Loucy (cell line): ENCODE results near the gene WIPF2.

Source experiments
- H2AFZ ChIP-seq: fragments of 200-600 bp; sonication (generic); 2 replicates; pipeline ENCODE4 v1.6.0; 2016; ENCODE audit warnings: antibody characterized with exemption, mild to moderate bottlenecking, low read length, moderate library complexity
- H3F3A ChIP-seq: fragments of 200-600 bp; 2 replicates; pipeline ENCODE4 v1.6.0; 2016; ENCODE audit warnings: antibody characterized with exemption, low read depth, mild to moderate bottlenecking
- H3K27me3 ChIP-seq: fragments of 200-600 bp; sonication (generic); 2 replicates; pipeline ENCODE4 v1.6.1; 2014; ENCODE audit warnings: low read length, mild to moderate bottlenecking; ENCODE audit not compliant: insufficient read depth, poor library complexity, severe bottlenecking
- H3K36me3 ChIP-seq: fragments of 200-600 bp; sonication (generic); 2 replicates; pipeline ENCODE4 v1.6.1; 2016; ENCODE audit warnings: low read length; ENCODE audit not compliant: insufficient read depth
- H3K4me1 ChIP-seq: fragments of 200-600 bp; sonication (generic); 2 replicates; pipeline ENCODE4 v1.5.1; 2014; ENCODE audit warnings: low read length, mild to moderate bottlenecking; ENCODE audit not compliant: insufficient read depth, poor library complexity, severe bottlenecking
- H3K4me2 ChIP-seq: fragments of 200-600 bp; sonication (generic); 2 replicates; pipeline ENCODE4 v1.6.0; 2014; ENCODE audit warnings: antibody characterized with exemption, low read length, low read depth, mild to moderate bottlenecking; ENCODE audit not compliant: poor library complexity, severe bottlenecking
- H3K4me3 ChIP-seq: fragments of 200-600 bp; sonication (generic); 2 replicates; pipeline ENCODE4 v1.5.1; 2014; ENCODE audit warnings: low read length, mild to moderate bottlenecking, mixed read lengths; ENCODE audit not compliant: poor library complexity, severe bottlenecking
- H3K79me2 ChIP-seq: fragments of 200-600 bp; sonication (generic); 2 replicates; pipeline ENCODE4 v1.6.1; 2014; ENCODE audit warnings: low read length; ENCODE audit not compliant: insufficient read depth
- H3K9ac ChIP-seq: fragments of 200-600 bp; sonication (generic); 2 replicates; pipeline ENCODE4 v1.6.0; 2014; ENCODE audit warnings: mild to moderate bottlenecking, low read depth, low read length, moderate library complexity; ENCODE audit not compliant: poor library complexity, severe bottlenecking
- H3K9me2 ChIP-seq: fragments of 200-600 bp; sonication (generic); replicated peaks from 2 replicates; pipeline ENCODE4 v1.6.1; 2016; ENCODE audit warnings: low read depth, low read length, mixed read lengths
- H3K9me3 ChIP-seq: fragments of 200-600 bp; sonication (generic); 2 replicates; pipeline ENCODE4 v1.6.1; 2014; ENCODE audit warnings: mild to moderate bottlenecking, antibody characterized with exemption, low read length, low read depth; ENCODE audit not compliant: insufficient read depth
- H4K20me1 ChIP-seq: fragments of 200-600 bp; sonication (generic); 2 replicates; pipeline ENCODE4 v1.6.0; 2014; ENCODE audit warnings: antibody characterized with exemption, low read length, mild to moderate bottlenecking; ENCODE audit not compliant: insufficient read depth, poor library complexity, severe bottlenecking
- CTCF ChIP-seq: fragments of 200-600 bp; sonication (generic); conservative IDR thresholded peaks from 2 replicates; pipeline ENCODE4 v1.5.1; 2014; ENCODE audit warnings: mild to moderate bottlenecking, antibody characterized with exemption, low read length
- EZH2phosphoT487 ChIP-seq: fragments of 200-600 bp; IDR thresholded peaks from 2 replicates; pipeline ENCODE4 v1.6.1; 2018; ENCODE audit warnings: antibody characterized with exemption, mild to moderate bottlenecking, moderate library complexity, borderline replicate concordance

The WIPF2 gene

DNA sequence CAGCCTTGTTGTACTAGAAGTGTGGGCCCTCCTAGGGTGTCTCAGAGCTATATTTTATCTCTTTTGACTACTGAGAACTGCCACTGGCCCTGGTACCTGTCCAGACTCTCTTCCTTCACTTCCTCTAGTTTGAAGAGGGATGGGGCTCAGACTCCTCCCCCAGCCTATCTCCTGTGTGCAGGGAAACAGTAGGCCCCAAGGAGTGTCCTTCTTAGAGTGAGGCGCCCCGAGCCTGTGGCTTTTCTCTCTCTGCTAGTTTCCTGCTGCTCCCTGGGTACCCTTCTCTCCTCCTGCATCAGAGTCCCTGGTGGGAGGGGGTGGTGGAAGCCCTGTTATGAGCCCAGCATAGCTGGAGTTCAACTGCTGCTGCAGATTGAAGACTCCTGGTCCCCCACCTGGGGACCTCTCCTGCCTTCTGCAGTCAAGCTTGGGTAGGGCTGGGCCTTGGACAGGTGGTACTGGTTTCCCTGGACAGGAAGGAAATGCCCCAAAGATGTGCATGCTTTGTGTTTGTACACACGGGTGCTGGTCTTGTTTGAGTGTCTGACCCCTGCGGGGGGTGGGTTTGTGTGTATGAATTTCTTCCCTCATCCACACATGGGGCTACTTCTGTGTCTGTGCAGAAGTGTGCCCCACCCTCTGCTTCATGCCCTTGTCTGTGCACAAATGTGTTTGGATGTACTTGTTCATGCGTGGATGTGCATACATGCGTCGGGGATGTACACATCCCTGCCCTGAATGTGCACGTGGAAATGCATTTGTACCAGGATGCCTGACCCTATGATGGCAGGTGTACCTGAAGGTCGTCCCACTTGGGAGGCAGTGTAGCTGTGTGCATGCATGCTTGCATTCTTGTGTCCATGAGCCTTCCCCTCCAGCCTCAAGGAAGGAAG lies 96.8 kb downstream of the WIPF2 start:
- Histone ChIP-seq H3K4me1 (peaks cover 88% of the 10 kb centered on the region), H3K36me3 (no peaks in the 10 kb centered on the region), H3K79me2 (peaks cover 38% of the 10 kb centered on the region), H2AFZ (no peak overlapping the region), H3K9me2 (no peaks in the 10 kb centered on the region), H3K27me3 (no peaks in the 10 kb centered on the region), H3K4me2 (peak overlapping the region; percentile 78), H4K20me1 (peaks cover 12% of the 10 kb centered on the region), H3F3A (peaks cover 5% of the 10 kb centered on the region; the same call in 1 of the 2 replicates), H3K9me3 (no peaks in the 10 kb centered on the region), H3K4me3 (peak overlapping the region; percentile 51), H3K9ac (peak overlapping the region; percentile 54)
- TF ChIP-seq CTCF (no peak), EZH2phosphoT487 (no peak)

DNA sequence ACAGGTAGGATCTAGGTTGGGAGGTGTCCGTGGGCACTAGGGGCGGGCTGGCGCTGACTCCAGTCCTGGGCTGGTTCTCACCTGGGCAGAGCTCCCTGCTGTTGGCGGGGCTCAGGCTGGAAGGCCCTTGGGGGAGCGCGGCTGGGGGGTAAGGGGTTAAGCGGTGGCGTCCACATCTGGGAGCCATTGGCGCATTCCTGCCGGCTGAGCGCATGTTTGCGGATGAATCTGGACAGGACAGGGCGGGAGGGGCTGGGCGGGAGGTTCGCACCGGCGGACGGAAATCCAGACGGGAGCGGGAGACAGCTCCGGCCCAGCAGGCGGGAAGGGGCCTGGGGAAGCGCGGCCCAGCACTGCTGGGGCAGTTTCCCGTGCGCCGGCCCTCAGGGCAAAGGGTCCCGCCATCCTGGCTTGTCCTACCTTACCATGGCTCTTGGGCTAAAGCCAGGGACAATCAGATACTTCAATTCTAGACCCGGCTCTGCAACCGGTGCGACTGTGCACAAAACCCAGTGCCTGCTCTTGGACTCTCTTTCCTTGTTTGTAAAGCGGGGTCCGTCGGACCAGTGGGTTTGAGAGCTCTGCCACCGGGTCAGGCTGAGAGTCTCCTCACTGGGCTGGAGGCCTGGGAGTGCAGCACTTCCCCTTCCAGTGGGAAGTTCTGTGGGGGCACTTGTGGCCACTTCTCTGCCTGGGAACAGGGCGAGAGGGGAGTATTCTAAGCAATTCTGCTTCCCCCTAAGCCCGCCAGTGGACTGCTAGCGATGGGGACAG lies 97.7 kb downstream of the WIPF2 start:
- peak overlapping the region; percentile 97 for H3K4me2 ChIP-seq
- no peaks in the 10 kb centered on the region for H3K27me3 ChIP-seq
- peak overlapping the region; percentile 54 for H3K9ac ChIP-seq
- TF ChIP-seq CTCF, result no peak
- no peak for TF ChIP-seq EZH2phosphoT487
- H3K9me3 ChIP-seq, result no peaks in the 10 kb centered on the region
- no peaks in the 10 kb centered on the region for H3K9me2 ChIP-seq
- H4K20me1 ChIP-seq, result peaks cover 12% of the 10 kb centered on the region
- H3K4me1 ChIP-seq, result peaks cover 88% of the 10 kb centered on the region
- peak overlapping the region; percentile 95 for H3K4me3 ChIP-seq
- H3K79me2 ChIP-seq, result peaks cover 46% of the 10 kb centered on the region
- H2AFZ ChIP-seq, result no peak overlapping the region
- no peaks in the 10 kb centered on the region for H3K36me3 ChIP-seq
- peaks cover 5% of the 10 kb centered on the region; the same call in 1 of the 2 replicates for H3F3A ChIP-seq

DNA sequence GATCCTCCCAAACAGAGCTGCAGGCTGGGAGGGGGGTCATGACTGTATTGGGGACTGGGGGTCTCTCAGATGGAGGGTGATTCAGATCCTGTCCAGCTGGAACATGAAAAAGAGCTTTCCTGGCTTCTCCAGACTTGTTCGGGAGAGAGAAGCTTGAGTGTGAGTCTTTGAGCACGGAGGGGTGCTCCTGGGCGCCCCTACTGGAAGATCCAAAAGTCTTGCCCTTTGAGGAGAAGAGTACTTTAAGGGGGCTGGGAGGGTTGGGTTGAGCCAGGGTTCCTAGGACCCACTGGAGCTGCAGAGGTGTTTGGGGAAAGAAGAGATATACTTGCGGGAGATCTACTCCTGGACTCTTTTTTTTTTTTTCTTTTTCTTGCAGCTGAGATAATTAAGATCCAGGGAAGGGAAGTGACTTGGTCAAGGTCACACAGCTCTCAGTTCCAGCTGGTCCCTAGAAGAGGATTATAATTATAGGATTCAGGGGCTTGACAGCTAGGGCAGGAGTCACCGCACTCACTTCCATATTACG lies 98.3 kb downstream of the WIPF2 start:
- H3K4me2 ChIP-seq, result peak overlapping the region; percentile 97
- peaks cover 86% of the 10 kb centered on the region for H3K4me1 ChIP-seq
- no peaks in the 10 kb centered on the region for H3K9me2 ChIP-seq
- peak overlapping the region; percentile 95 for H3K4me3 ChIP-seq
- TF ChIP-seq CTCF, result peak; percentile 65
- no peak for TF ChIP-seq EZH2phosphoT487
- H3K27me3 ChIP-seq, result no peaks in the 10 kb centered on the region
- H4K20me1 ChIP-seq, result peaks cover 12% of the 10 kb centered on the region
- H3K36me3 ChIP-seq, result no peaks in the 10 kb centered on the region
- H3K79me2 ChIP-seq, result peaks cover 51% of the 10 kb centered on the region
- H3F3A ChIP-seq, result peaks cover 5% of the 10 kb centered on the region; the same call in 1 of the 2 replicates
- H3K9me3 ChIP-seq, result no peaks in the 10 kb centered on the region
- peak overlapping the region; percentile 82 for H3K9ac ChIP-seq
- H2AFZ ChIP-seq, result no peak overlapping the region
